K562 (cell line): ENCODE data around the gene PTGES3L. TPM values are rescaled to one million over a fixed set of nuclear protein-coding genes. Genes with fewer than 3 reads are reported as not detected.
A peak's percentile ranks its signal among the peaks of the same experiment; 100 is the strongest.

Experiments
- CREM ChIP-seq: IDR thresholded peaks from 2 replicates; pipeline ENCODE4 v1.6.1; 2014; ENCODE audit warnings: antibody characterized with exemption, low read depth
- DPF2 ChIP-seq: fragments of 450-650 bp; IDR thresholded peaks from 2 replicates; pipeline ENCODE4 v1.6.1; 2016
- ELF2 ChIP-seq: fragments of 250-450 bp; sonication (Bioruptor Pico); IDR thresholded peaks from 2 replicates; pipeline ENCODE4 v1.5.0; 2021; ENCODE audit warnings: mild to moderate bottlenecking
- HCFC1 ChIP-seq: IDR thresholded peaks from 2 replicates; pipeline ENCODE4 v1.6.1; 2012; ENCODE audit warnings: low read depth, low read length, improper control_type of control experiment
- HNRNPLL ChIP-seq: fragments of 200-400 bp; formaldehyde crosslinking; IDR thresholded peaks from 2 replicates; pipeline ENCODE4 v1.6.1; 2017; ENCODE audit warnings: low read length, low read depth, mild to moderate bottlenecking; ENCODE audit not compliant: poor library complexity, severe bottlenecking
- MTA1 ChIP-seq: fragments of 450-650 bp; IDR thresholded peaks from 2 replicates; pipeline ENCODE4 v1.6.1; 2017; ENCODE audit warnings: borderline replicate concordance
- POLR2AphosphoS5 ChIP-seq: IDR thresholded peaks from 2 replicates; pipeline ENCODE4 v1.6.1; 2011; ENCODE audit warnings: mild to moderate bottlenecking, low read depth, low read length, moderate library complexity; ENCODE audit not compliant: control insufficient read depth, insufficient read depth
- RFX1 ChIP-seq: fragments of 450-650 bp; IDR thresholded peaks from 2 replicates; pipeline ENCODE4 v1.6.1; 2016; ENCODE audit warnings: mild to moderate bottlenecking, moderate library complexity
- ZC3H8 ChIP-seq: fragments of 450-650 bp; IDR thresholded peaks from 2 replicates; pipeline ENCODE4 v1.6.1; 2017
- ZFP30 ChIP-seq: fragments of 250-450 bp; sonication (Bioruptor Pico); IDR thresholded peaks from 2 replicates; pipeline ENCODE4 v1.8.0; 2022; ENCODE audit warnings: moderate library complexity, mild to moderate bottlenecking, inconsistent platforms, borderline replicate concordance
- ZFX ChIP-seq: sonication (generic); formaldehyde crosslinking; IDR thresholded peaks from 2 replicates; pipeline ENCODE4 v1.8.0; 2022; ENCODE audit warnings: mild to moderate bottlenecking, missing genetic modification reagents, moderate library complexity
- ZNF197 ChIP-seq: fragments of 200-800 bp; sonication (Bioruptor generic); IDR thresholded peaks from 2 replicates; pipeline ENCODE4 v1.6.1; 2016; ENCODE audit warnings: low read depth, missing genetic modification characterization, missing compliant biosample characterization
- polyA plus RNA-seq, 8 experiments: library from polyadenylated mRNA; depleted of rRNA in 4 of 8; stranded (reverse) in 5 of 8; unstranded in 3 of 8; fragments of >200 nt; fragmentation: Nextera tagmentation in 2 of 8; fragmentation: Illumina TruSeq in 1 of 8; extraction: Ambion mirVana in 2 of 8; extraction: Trizol in 1 of 8; gene quantifications; 2 replicates each; pipeline versions ENCODE4 v1.2.1 to v1.2.3, GENCODE V29; 2011 to 2014; ENCODE audit warnings: inconsistent platforms in 1 of 8, missing spikeins in 1 of 8
- total RNA-seq, 7 experiments: library from RNA; depleted of rRNA in 6 of 7; stranded (reverse); fragments of >200 nt in 6 of 7; fragmentation: Illumina TruSeq in 2 of 7; extraction: Trizol in 2 of 7; gene quantifications; 2 replicates each; pipeline versions ENCODE4 v1.2.1 to v1.2.3, GENCODE V29; 2011 to 2021; ENCODE audit warnings: low replicate concordance in 1 of 7
- TF ChIP-seq, protein P1 (sequence below), 3 experiments: fragments of 200-800 bp in 1 of 3; sonication (Bioruptor generic) in 1 of 3; sonication (generic) in 1 of 3; formaldehyde crosslinking in 1 of 3; IDR thresholded peaks; 2 replicates each; pipeline versions ENCODE4 v1.6.1 to v1.8.0; 2016 to 2022; ENCODE audit warnings: mild to moderate bottlenecking in 2 of 3, missing compliant biosample characterization in 2 of 3, missing genetic modification characterization in 2 of 3, missing genetic modification reagents in 1 of 3
- TF ChIP-seq, protein P2 (sequence below): sonication (generic); formaldehyde crosslinking; IDR thresholded peaks from 2 replicates; pipeline ENCODE4 v1.8.1; 2022; ENCODE audit warnings: missing genetic modification reagents
- TF ChIP-seq, protein P3 (sequence below): fragments of 250-450 bp; sonication (Bioruptor Pico); IDR thresholded peaks from 2 replicates; pipeline ENCODE4 v1.4.0; 2020; ENCODE audit warnings: mild to moderate bottlenecking, moderate library complexity, borderline replicate concordance
- TF ChIP-seq, protein P4 (sequence below): fragments of 450-650 bp; IDR thresholded peaks from 2 replicates; pipeline ENCODE4 v1.6.1; 2016; ENCODE audit warnings: borderline replicate concordance
- TF ChIP-seq, protein P5 (sequence below): sonication (generic); formaldehyde crosslinking; IDR thresholded peaks from 2 replicates; pipeline ENCODE4 v1.8.1; 2023; ENCODE audit warnings: mild to moderate bottlenecking, missing genetic modification reagents

PTGES3L gene
- total and polyA plus RNA-seq, 9 of the 15 experiments (the other 6 are each of a cell fraction or from before 2014, with no cell fraction given) = 6.0 to 16.0 (median 9.6) TPM

DNA sequence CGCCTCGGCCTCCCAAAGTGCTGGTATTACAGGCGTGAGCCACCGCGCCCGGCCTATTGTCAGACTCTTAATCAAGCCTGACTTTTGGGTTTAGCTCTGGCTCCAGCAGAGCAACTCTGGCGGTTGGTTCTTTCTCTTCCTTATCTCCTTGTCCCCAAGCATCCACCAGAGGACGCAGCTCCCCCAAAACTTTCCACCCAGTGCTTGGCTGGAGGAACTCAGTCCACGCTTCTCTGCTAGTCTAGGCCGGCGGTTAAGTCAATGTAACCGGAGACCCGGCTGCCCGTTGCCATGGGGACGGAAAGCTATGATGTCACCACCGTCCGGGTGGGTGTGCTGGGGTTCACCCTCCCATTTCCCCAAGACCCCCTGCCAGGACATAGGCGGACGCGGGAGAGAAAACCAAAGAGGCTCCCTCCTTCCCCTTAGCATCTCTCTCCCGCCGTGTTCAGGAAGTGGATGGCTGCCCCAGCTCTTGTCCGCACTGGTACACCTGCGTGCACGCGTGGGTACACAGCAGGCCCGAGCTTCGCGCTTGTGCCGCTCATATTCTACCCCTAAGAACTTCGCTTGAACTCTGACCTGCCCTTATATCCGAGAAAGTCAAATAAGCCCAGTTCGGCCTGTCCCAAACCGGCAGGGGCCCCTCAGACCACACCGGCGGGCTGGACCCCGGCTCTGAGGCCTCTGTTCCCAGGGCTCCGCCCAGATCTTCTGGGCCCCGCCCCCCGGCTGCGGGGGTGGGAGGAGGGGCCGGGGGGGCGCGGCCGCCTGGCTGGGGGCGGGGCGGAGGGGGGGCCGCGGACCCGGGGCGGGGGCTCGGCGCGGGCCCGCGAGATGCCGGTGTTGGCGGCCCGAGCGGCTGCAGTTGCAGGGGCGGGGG is 44.8 kb upstream of the PTGES3L start, which contains the start of gene RND2 (continued):
- TF ChIP-seq, protein P1, sequence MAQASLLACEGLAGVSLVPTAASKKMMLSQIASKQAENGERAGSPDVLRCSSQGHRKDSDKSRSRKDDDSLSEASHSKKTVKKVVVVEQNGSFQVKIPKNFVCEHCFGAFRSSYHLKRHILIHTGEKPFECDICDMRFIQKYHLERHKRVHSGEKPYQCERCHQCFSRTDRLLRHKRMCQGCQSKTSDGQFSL (CRISPR knock-in tag; IDR thresholded peaks at IDR 0.05) = no peak
- TF ChIP-seq, protein P1 (tag; IDR thresholded peaks at IDR 0.05) = peak in 1 of 2 experiments; percentile 21; a peak in 1 of 4 replicates
- peak; percentile 99 for TF ChIP-seq RFX1
- TF ChIP-seq, protein P2, sequence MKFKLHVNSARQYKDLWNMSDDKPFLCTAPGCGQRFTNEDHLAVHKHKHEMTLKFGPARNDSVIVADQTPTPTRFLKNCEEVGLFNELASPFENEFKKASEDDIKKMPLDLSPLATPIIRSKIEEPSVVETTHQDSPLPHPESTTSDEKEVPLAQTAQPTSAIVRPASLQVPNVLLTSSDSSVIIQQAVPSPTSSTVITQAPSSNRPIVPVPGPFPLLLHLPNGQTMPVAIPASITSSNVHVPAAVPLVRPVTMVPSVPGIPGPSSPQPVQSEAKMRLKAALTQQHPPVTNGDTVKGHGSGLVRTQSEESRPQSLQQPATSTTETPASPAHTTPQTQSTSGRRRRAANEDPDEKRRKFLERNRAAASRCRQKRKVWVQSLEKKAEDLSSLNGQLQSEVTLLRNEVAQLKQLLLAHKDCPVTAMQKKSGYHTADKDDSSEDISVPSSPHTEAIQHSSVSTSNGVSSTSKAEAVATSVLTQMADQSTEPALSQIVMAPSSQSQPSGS (CRISPR knock-in tag) = 0 out of 2 replicates have a peak, but pooled peaks have one; percentile 69
- TF ChIP-seq DPF2 = peak; percentile 76
- peak; percentile 90 for TF ChIP-seq ZFX (CRISPR knock-in tag)
- TF ChIP-seq, protein P3, sequence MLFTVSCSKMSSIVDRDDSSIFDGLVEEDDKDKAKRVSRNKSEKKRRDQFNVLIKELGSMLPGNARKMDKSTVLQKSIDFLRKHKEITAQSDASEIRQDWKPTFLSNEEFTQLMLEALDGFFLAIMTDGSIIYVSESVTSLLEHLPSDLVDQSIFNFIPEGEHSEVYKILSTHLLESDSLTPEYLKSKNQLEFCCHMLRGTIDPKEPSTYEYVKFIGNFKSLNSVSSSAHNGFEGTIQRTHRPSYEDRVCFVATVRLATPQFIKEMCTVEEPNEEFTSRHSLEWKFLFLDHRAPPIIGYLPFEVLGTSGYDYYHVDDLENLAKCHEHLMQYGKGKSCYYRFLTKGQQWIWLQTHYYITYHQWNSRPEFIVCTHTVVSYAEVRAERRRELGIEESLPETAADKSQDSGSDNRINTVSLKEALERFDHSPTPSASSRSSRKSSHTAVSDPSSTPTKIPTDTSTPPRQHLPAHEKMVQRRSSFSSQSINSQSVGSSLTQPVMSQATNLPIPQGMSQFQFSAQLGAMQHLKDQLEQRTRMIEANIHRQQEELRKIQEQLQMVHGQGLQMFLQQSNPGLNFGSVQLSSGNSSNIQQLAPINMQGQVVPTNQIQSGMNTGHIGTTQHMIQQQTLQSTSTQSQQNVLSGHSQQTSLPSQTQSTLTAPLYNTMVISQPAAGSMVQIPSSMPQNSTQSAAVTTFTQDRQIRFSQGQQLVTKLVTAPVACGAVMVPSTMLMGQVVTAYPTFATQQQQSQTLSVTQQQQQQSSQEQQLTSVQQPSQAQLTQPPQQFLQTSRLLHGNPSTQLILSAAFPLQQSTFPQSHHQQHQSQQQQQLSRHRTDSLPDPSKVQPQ (CRISPR knock-in tag) = no peak
- TF ChIP-seq ZNF197 = peak; percentile 44; the same call in 1 of the 2 replicates
- peak; percentile 74; the same call in 1 of the 2 replicates for TF ChIP-seq MTA1
- TF ChIP-seq POLR2AphosphoS5 = peak; percentile 77
- TF ChIP-seq ZC3H8 = 0 out of 2 replicates have a peak, but pooled peaks have one; percentile 25
- TF ChIP-seq, protein P4, sequence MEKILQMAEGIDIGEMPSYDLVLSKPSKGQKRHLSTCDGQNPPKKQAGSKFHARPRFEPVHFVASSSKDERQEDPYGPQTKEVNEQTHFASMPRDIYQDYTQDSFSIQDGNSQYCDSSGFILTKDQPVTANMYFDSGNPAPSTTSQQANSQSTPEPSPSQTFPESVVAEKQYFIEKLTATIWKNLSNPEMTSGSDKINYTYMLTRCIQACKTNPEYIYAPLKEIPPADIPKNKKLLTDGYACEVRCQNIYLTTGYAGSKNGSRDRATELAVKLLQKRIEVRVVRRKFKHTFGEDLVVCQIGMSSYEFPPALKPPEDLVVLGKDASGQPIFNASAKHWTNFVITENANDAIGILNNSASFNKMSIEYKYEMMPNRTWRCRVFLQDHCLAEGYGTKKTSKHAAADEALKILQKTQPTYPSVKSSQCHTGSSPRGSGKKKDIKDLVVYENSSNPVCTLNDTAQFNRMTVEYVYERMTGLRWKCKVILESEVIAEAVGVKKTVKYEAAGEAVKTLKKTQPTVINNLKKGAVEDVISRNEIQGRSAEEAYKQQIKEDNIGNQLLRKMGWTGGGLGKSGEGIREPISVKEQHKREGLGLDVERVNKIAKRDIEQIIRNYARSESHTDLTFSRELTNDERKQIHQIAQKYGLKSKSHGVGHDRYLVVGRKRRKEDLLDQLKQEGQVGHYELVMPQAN = peak; percentile 96
- TF ChIP-seq ELF2 (CRISPR knock-in tag) = no peak
- TF ChIP-seq, protein P5, sequence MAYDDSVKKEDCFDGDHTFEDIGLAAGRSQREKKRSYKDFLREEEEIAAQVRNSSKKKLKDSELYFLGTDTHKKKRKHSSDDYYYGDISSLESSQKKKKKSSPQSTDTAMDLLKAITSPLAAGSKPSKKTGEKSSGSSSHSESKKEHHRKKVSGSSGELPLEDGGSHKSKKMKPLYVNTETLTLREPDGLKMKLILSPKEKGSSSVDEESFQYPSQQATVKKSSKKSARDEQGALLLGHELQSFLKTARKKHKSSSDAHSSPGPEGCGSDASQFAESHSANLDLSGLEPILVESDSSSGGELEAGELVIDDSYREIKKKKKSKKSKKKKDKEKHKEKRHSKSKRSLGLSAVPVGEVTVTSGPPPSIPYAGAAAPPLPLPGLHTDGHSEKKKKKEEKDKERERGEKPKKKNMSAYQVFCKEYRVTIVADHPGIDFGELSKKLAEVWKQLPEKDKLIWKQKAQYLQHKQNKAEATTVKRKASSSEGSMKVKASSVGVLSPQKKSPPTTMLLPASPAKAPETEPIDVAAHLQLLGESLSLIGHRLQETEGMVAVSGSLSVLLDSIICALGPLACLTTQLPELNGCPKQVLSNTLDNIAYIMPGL (CRISPR knock-in tag) = no peak
- TF ChIP-seq CREM = peak; percentile 75
- TF ChIP-seq HCFC1 = peak; percentile 33; the same call in 1 of the 2 replicates
- no peak for TF ChIP-seq ZFP30 (CRISPR knock-in tag)
- TF ChIP-seq HNRNPLL = peak; percentile 49
